ENCODE measurements around the gene RBM8A.

The RBM8A gene

GRCh38 chr1:145953861-145954260 is 26.6 kb upstream of the RBM8A start:
- TF ChIP-seq EGR1 (IDR thresholded peaks at IDR 0.05): no peak
- TF ChIP-seq, protein P1, sequence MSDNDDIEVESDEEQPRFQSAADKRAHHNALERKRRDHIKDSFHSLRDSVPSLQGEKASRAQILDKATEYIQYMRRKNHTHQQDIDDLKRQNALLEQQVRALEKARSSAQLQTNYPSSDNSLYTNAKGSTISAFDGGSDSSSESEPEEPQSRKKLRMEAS (IDR thresholded peaks at IDR 0.05): no peak
- no peak for TF ChIP-seq NFIC (IDR thresholded peaks at IDR 0.05)
- TF ChIP-seq TEAD4 (IDR thresholded peaks at IDR 0.05): no peak
- no peak for TF ChIP-seq YY1 (IDR thresholded peaks at IDR 0.05; ENCODE audit: low read depth)
- no peak for TF ChIP-seq TCF12 (IDR thresholded peaks at IDR 0.05; ENCODE audit: low read depth)
- no peak for TF ChIP-seq FOXM1 (IDR thresholded peaks at IDR 0.05; ENCODE audit: borderline replicate concordance, low read depth)
- no peak for TF ChIP-seq ZBTB7A (IDR thresholded peaks at IDR 0.05; ENCODE audit: low read depth)
- no peak for TF ChIP-seq RAD21 (IDR thresholded peaks at IDR 0.05; ENCODE audit: low read depth)
- no peak for TF ChIP-seq REST (IDR thresholded peaks at IDR 0.05; ENCODE audit: low read depth)
- TF ChIP-seq CREB1 (IDR thresholded peaks at IDR 0.05; ENCODE audit: low read depth): no peak

DNA sequence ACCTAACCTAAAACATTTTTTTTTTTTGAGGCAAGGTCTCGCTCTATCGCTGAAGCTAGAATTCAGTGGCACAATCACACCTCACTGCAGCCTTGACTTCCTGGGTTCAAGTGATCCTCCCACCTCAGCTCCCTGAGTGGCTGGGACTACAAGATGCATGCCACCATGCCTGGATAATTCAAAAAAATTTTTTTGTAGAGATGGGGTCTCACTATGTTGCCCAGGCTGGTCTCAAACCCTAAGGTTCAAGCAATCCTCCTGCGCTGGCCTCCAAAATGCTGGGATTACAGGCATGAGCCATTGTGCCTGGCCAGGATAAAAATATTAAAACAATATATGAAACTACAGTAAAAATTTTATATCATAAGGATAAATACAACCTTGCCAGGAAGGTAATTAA is 25.6 kb upstream of the RBM8A start:
- TF ChIP-seq, protein P1 (IDR thresholded peaks at IDR 0.05): no peak
- TF ChIP-seq, protein P2, sequence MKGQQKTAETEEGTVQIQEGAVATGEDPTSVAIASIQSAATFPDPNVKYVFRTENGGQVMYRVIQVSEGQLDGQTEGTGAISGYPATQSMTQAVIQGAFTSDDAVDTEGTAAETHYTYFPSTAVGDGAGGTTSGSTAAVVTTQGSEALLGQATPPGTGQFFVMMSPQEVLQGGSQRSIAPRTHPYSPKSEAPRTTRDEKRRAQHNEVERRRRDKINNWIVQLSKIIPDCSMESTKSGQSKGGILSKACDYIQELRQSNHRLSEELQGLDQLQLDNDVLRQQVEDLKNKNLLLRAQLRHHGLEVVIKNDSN (IDR thresholded peaks at IDR 0.05): no peak
- TF ChIP-seq CREB1 (IDR thresholded peaks at IDR 0.05; ENCODE audit: low read depth) (no peak), CEBPB (IDR thresholded peaks at IDR 0.05) (no peak), YY1 (IDR thresholded peaks at IDR 0.05; ENCODE audit: low read depth) (no peak), ZBTB7A (IDR thresholded peaks at IDR 0.05; ENCODE audit: low read depth) (no peak), FOXM1 (IDR thresholded peaks at IDR 0.05; ENCODE audit: borderline replicate concordance, low read depth) (no peak), TCF12 (IDR thresholded peaks at IDR 0.05; ENCODE audit: low read depth) (no peak), NFIC (IDR thresholded peaks at IDR 0.05) (no peak), EP300 (IDR thresholded peaks at IDR 0.05; ENCODE audit: borderline replicate concordance) (no peak)

GRCh38 chr1:145951526-145951925 is 24.2 kb upstream of the RBM8A start:
- TF ChIP-seq EGR1 (IDR thresholded peaks at IDR 0.05): no peak

GRCh38 chr1:145949219-145949618 is 21.9 kb upstream of the RBM8A start:
- TF ChIP-seq EGR1 (IDR thresholded peaks at IDR 0.05) (no peak), CEBPB (IDR thresholded peaks at IDR 0.05) (no peak), YY1 (IDR thresholded peaks at IDR 0.05; ENCODE audit: low read depth) (no peak), TEAD4 (IDR thresholded peaks at IDR 0.05) (no peak), CREB1 (IDR thresholded peaks at IDR 0.05; ENCODE audit: low read depth) (no peak), TAF1 (IDR thresholded peaks at IDR 0.05; ENCODE audit: low read depth) (no peak), TCF12 (IDR thresholded peaks at IDR 0.05; ENCODE audit: low read depth) (no peak), EP300 (IDR thresholded peaks at IDR 0.05; ENCODE audit: borderline replicate concordance) (no peak), NFIC (IDR thresholded peaks at IDR 0.05) (no peak), ZBTB7A (IDR thresholded peaks at IDR 0.05; ENCODE audit: low read depth) (no peak), REST (IDR thresholded peaks at IDR 0.05; ENCODE audit: low read depth) (no peak), RAD21 (IDR thresholded peaks at IDR 0.05; ENCODE audit: low read depth) (no peak), FOXM1 (IDR thresholded peaks at IDR 0.05; ENCODE audit: borderline replicate concordance, low read depth) (no peak)
- TF ChIP-seq, protein P1 (IDR thresholded peaks at IDR 0.05): no peak
- TF ChIP-seq, protein P2 (IDR thresholded peaks at IDR 0.05): no peak

DNA sequence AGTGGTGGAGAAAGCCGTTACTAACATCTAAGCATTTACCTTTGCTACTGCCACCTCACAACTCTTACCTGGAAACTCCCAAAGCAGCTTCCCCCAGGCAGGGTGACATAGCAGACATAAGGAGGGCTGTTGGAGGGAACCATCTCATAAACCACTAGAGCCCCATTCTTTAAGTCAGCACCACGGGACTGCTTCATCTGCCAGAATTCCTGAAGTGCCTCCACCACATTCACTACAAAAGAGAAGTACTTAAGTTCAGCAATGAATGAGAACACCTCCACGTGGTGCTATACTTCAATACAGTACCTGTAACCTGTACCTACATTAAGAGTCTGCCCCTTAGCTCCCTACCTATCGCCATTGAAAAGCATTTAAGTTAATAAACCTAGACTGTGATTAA is 20.3 kb upstream of the RBM8A start:
- no peak for TF ChIP-seq CEBPB (IDR thresholded peaks at IDR 0.05)
- no peak for TF ChIP-seq YY1 (IDR thresholded peaks at IDR 0.05; ENCODE audit: low read depth)

DNA sequence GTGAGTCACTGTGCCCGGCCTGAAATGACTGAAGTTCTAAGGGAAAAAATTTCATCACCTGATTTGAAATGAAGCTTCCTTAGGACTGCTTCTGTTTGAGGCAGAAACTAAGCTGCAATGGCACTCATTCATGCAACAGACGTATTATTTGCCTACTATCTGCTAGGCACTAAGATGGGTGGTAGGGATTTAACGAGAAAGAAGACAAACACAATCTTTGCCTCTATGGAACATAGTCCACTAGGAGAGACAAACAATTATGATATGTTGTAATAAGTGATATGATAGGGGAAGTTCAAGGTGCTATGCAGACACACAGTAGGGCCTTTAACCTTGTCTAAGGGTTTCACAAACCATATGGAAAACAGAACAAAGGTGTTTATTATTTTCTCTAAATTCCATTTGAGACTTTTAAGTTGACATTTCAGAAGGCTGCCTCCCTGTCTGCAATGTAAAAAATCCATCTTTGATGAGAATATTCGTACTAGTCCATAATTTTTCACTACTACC is 19.2 kb upstream of the RBM8A start:
- no peak for TF ChIP-seq RAD21 (IDR thresholded peaks at IDR 0.05; ENCODE audit: low read depth)
- TF ChIP-seq, protein P1 (IDR thresholded peaks at IDR 0.05): no peak
- TF ChIP-seq FOXM1 (IDR thresholded peaks at IDR 0.05; ENCODE audit: borderline replicate concordance, low read depth): no peak
- no peak for TF ChIP-seq YY1 (IDR thresholded peaks at IDR 0.05; ENCODE audit: low read depth)
- TF ChIP-seq ZBTB7A (IDR thresholded peaks at IDR 0.05; ENCODE audit: low read depth): no peak
- TF ChIP-seq NFIC (IDR thresholded peaks at IDR 0.05): no peak
- no peak for TF ChIP-seq EGR1 (IDR thresholded peaks at IDR 0.05)
- TF ChIP-seq, protein P2 (IDR thresholded peaks at IDR 0.05): no peak
